ENCODE results near the gene RNF19B.

The RNF19B gene

GRCh38 chr1:32964461-32965250, at the start of gene RNF19B:
Gene RNF19B (minus strand): TSS chr1:32964809. CDS start chr1:32964685, 124 bp downstream.
- TF ChIP-seq CTCF (IDR thresholded peaks at IDR 0.05; ENCODE audit: low read depth, low read length), result no peak
- DNase-seq (ENCODE audit: low read depth in 2 of 2), result peak; percentile 94 to 95

GRCh38 chr1:33013791-33014190, 49.2 kb upstream of the RNF19B start:
- DNase-seq (ENCODE audit: low read depth in 2 of 2), result no peak
- no peak for TF ChIP-seq CTCF (IDR thresholded peaks at IDR 0.05; ENCODE audit: low read depth, low read length)
- H3K4me3 ChIP-seq (replicated peaks in 1 of 2; ENCODE audit: low read depth in 2 of 2, low read length in 2 of 2), result no peak overlapping the region

More at GRCh38 chr1:32964461-32965250, at the start of gene RNF19B:
- peak within 1 kb of the TSS; percentile 88 to 92 for H3K4me3 ChIP-seq (replicated peaks in 1 of 2; ENCODE audit: low read depth in 2 of 2, low read length in 2 of 2)

GRCh38 chr1:33012165-33012564, 47.6 kb upstream of the RNF19B start:
- TF ChIP-seq CTCF (IDR thresholded peaks at IDR 0.05; ENCODE audit: low read depth, low read length), result no peak
- H3K4me3 ChIP-seq (replicated peaks in 1 of 2; ENCODE audit: low read depth in 2 of 2, low read length in 2 of 2), result no peak overlapping the region
- DNase-seq (ENCODE audit: low read depth in 2 of 2), result no peak

GRCh38 chr1:33010932-33011731, 46.5 kb upstream of the RNF19B start:
- no peak for TF ChIP-seq CTCF (IDR thresholded peaks at IDR 0.05; ENCODE audit: low read depth, low read length)
- H3K4me3 ChIP-seq (replicated peaks in 1 of 2; ENCODE audit: low read depth in 2 of 2, low read length in 2 of 2), result no peak overlapping the region
- DNase-seq (ENCODE audit: low read depth in 2 of 2), result peak in 1 of 2 donors; percentile 82

- no peak for DNase-seq (ENCODE audit: low read depth in 2 of 2)
- TF ChIP-seq CTCF (IDR thresholded peaks at IDR 0.05; ENCODE audit: low read depth, low read length), result no peak
- H3K4me3 ChIP-seq (replicated peaks in 1 of 2; ENCODE audit: low read depth in 2 of 2, low read length in 2 of 2), result no peak overlapping the region
Measured at GRCh38 chr1:33009561-33009960, 45.0 kb upstream of the RNF19B start.

GRCh38 chr1:33008051-33008914, 43.7 kb upstream of the RNF19B start:
- peak in 1 of 2 donors; percentile 62 for DNase-seq (ENCODE audit: low read depth in 2 of 2)
- no peak overlapping the region for H3K4me3 ChIP-seq (replicated peaks in 1 of 2; ENCODE audit: low read depth in 2 of 2, low read length in 2 of 2)
- TF ChIP-seq CTCF (IDR thresholded peaks at IDR 0.05; ENCODE audit: low read depth, low read length), result no peak

All from cardiac fibroblast (primary cell).